Endothelial cell (in vitro differentiated cells): ENCODE measurements around the gene TSHZ3. TPM values are rescaled to one million over a fixed set of nuclear protein-coding genes. Genes with fewer than 3 reads are reported as not detected.

Experiments used
- DNase-seq: peaks from one replicate; pipeline ENCODE4 v3.0.0; 2021; ENCODE audit warnings: low spot score
- H3K27ac Mint-ChIP-seq: one replicate; pipeline ENCODE4 v1.8.0; 2021; ENCODE audit warnings: mixed read lengths, inconsistent platforms; ENCODE audit not compliant: unreplicated experiment
- H3K27me3 Mint-ChIP-seq: one replicate; pipeline ENCODE4 v1.8.0; 2021; ENCODE audit warnings: mild to moderate bottlenecking, moderate library complexity, mixed read lengths, inconsistent platforms; ENCODE audit not compliant: unreplicated experiment
- H3K36me3 Mint-ChIP-seq: one replicate; pipeline ENCODE4 v1.8.0; 2021; ENCODE audit warnings: mild to moderate bottlenecking, low read depth, mixed read lengths, inconsistent platforms; ENCODE audit not compliant: unreplicated experiment
- H3K4me1 Mint-ChIP-seq: one replicate; pipeline ENCODE4 v1.8.0; 2021; ENCODE audit warnings: mild to moderate bottlenecking, mixed read lengths, inconsistent platforms; ENCODE audit not compliant: unreplicated experiment
- H3K4me3 Mint-ChIP-seq: one replicate; pipeline ENCODE4 v1.8.0; 2021; ENCODE audit warnings: mild to moderate bottlenecking, mixed read lengths, inconsistent platforms; ENCODE audit not compliant: unreplicated experiment
- H3K9me3 Mint-ChIP-seq: one replicate; pipeline ENCODE4 v1.8.0; 2021; ENCODE audit warnings: mixed read lengths, inconsistent platforms; ENCODE audit not compliant: unreplicated experiment
- CTCF ChIP-seq: fragments of 200-600 bp; sonication (generic); IDR thresholded peaks from one replicate; pipeline ENCODE4 v1.5.0; 2021; ENCODE audit warnings: antibody characterized with exemption; ENCODE audit not compliant: unreplicated experiment
- total RNA-seq: library from RNA; stranded (reverse); fragmentation: NEBNext Ultra II Directional; extraction: Animal tissue kit (Norgen Biotek cat#: 25700); gene quantifications from one replicate; pipeline ENCODE4 v1.2.1, GENCODE V29; 2021; ENCODE audit not compliant: unreplicated experiment

The TSHZ3 gene
- total RNA-seq, 1 donor from 2014 or later: 12.3 TPM

GRCh38 chr19:31330237-31330636 lies 19.0 kb downstream of the TSHZ3 start:
- Mint-ChIP-seq H3K9me3 (no peaks in the 10 kb centered on the region), H3K4me1 (peaks cover 2% of the 10 kb centered on the region), H3K4me3 (no peak overlapping the region), H3K36me3 (no peaks in the 10 kb centered on the region), H3K27me3 (no peaks in the 10 kb centered on the region), H3K27ac (no peak overlapping the region)
- DNase-seq: no peak
- no peak for TF ChIP-seq CTCF

- DNase-seq: no peak
- Mint-ChIP-seq H3K4me1 (peaks cover 2% of the 10 kb centered on the region), H3K27ac (no peak overlapping the region), H3K4me3 (no peak overlapping the region), H3K27me3 (no peaks in the 10 kb centered on the region), H3K9me3 (no peaks in the 10 kb centered on the region), H3K36me3 (no peaks in the 10 kb centered on the region)
- TF ChIP-seq CTCF: no peak
Observed at GRCh38 chr19:31329819-31330218, 19.4 kb downstream of the TSHZ3 start.

- Mint-ChIP-seq H3K9me3 (no peaks in the 10 kb centered on the region), H3K36me3 (no peaks in the 10 kb centered on the region), H3K4me1 (peaks cover 2% of the 10 kb centered on the region), H3K4me3 (no peak overlapping the region), H3K27ac (no peak overlapping the region), H3K27me3 (no peaks in the 10 kb centered on the region)
- no peak for TF ChIP-seq CTCF
- no peak for DNase-seq
Observed at GRCh38 chr19:31328238-31328637, 21.0 kb downstream of the TSHZ3 start.

- H3K4me1 Mint-ChIP-seq: peaks cover 2% of the 10 kb centered on the region
- H3K9me3 Mint-ChIP-seq: no peaks in the 10 kb centered on the region
- H3K27ac Mint-ChIP-seq: no peak overlapping the region
- DNase-seq: no peak
- no peaks in the 10 kb centered on the region for H3K36me3 Mint-ChIP-seq
- no peaks in the 10 kb centered on the region for H3K27me3 Mint-ChIP-seq
- no peak for TF ChIP-seq CTCF
- H3K4me3 Mint-ChIP-seq: no peak overlapping the region
Observed at GRCh38 chr19:31326329-31327028, 22.8 kb downstream of the TSHZ3 start.

- no peak for TF ChIP-seq CTCF
- Mint-ChIP-seq H3K27me3 (no peaks in the 10 kb centered on the region), H3K27ac (no peak overlapping the region), H3K4me3 (no peak overlapping the region), H3K9me3 (no peaks in the 10 kb centered on the region), H3K4me1 (no peaks in the 10 kb centered on the region), H3K36me3 (no peaks in the 10 kb centered on the region)
- DNase-seq: no peak
Observed at GRCh38 chr19:31325342-31325741, 23.9 kb downstream of the TSHZ3 start.
